OCI-LY3 (cell line): Measurements from ENCODE around the gene SERAC1.

ENCODE experiments used
- H2AFZ ChIP-seq: fragments of 200-600, 300-600 bp; shearing (Covaris generic); 2 replicates; pipeline ENCODE4 v1.6.0; 2014; ENCODE audit warnings: antibody characterized with exemption, low read depth, low read length
- H3K27ac ChIP-seq: fragments of 200-600, 300-600 bp; sonication (generic); 2 replicates; pipeline ENCODE4 v1.5.1; 2014; ENCODE audit warnings: mild to moderate bottlenecking, low read length, moderate library complexity, mixed read lengths
- H3K27me3 ChIP-seq: fragments of 200-600, 300-600 bp; sonication (generic); 2 replicates; pipeline ENCODE4 v1.6.1; 2014; ENCODE audit warnings: low read depth, low read length, mixed read lengths
- H3K36me3 ChIP-seq: fragments of 200-600, 300-600 bp; sonication (generic); replicated peaks from 2 replicates; pipeline ENCODE3; 2014; ENCODE audit warnings: low read depth, low read length, mixed read lengths
- H3K4me1 ChIP-seq: fragments of 300-600, 200-600 bp; sonication (generic); 2 replicates; pipeline ENCODE4 v1.6.1; 2014; ENCODE audit warnings: low read length, mixed read lengths
- H3K4me2 ChIP-seq: fragments of 200-600, 300-600 bp; sonication (generic); 2 replicates; pipeline ENCODE4 v1.6.1; 2014; ENCODE audit warnings: low read length, mixed read lengths
- H3K4me3 ChIP-seq: fragments of 300-600, 200-600 bp; sonication (generic); 2 replicates; pipeline ENCODE4 v1.5.1; 2014; ENCODE audit warnings: antibody characterized with exemption, mild to moderate bottlenecking, low read length, moderate library complexity
- H3K79me2 ChIP-seq: fragments of 300-600, 200-600 bp; shearing (Covaris generic); 2 replicates; pipeline ENCODE4 v1.6.1; 2014; ENCODE audit warnings: mild to moderate bottlenecking, low read length, mixed read lengths
- H3K9ac ChIP-seq: fragments of 300-600, 200-600 bp; shearing (Covaris generic); 2 replicates; pipeline ENCODE4 v1.6.0; 2014; ENCODE audit warnings: mild to moderate bottlenecking, low read length, moderate library complexity
- H3K9me3 ChIP-seq: fragments of 200-600, 300-600 bp; shearing (Covaris generic); 2 replicates; pipeline ENCODE4 v1.6.1; 2014; ENCODE audit warnings: low read length, mixed read lengths; ENCODE audit not compliant: insufficient read depth
- H4K20me1 ChIP-seq: fragments of 200-600, 300-600 bp; sonication (generic); 2 replicates; pipeline ENCODE4 v1.6.1; 2016; ENCODE audit warnings: low read length, mixed read lengths; ENCODE audit not compliant: insufficient read depth
- EZH2phosphoT487 ChIP-seq: fragments of 200-600 bp; shearing (Covaris generic); IDR thresholded peaks from 2 replicates; pipeline ENCODE4 v1.6.1; 2018; ENCODE audit warnings: antibody characterized with exemption, mixed run types, low read depth
- TF ChIP-seq, protein P1 (sequence below): fragments of 200-600, 300-600 bp; sonication (generic); IDR thresholded peaks from 2 replicates; pipeline ENCODE4 v1.5.1; 2014; ENCODE audit warnings: antibody characterized with exemption, low read length, low read depth

SERAC1 gene

DNA sequence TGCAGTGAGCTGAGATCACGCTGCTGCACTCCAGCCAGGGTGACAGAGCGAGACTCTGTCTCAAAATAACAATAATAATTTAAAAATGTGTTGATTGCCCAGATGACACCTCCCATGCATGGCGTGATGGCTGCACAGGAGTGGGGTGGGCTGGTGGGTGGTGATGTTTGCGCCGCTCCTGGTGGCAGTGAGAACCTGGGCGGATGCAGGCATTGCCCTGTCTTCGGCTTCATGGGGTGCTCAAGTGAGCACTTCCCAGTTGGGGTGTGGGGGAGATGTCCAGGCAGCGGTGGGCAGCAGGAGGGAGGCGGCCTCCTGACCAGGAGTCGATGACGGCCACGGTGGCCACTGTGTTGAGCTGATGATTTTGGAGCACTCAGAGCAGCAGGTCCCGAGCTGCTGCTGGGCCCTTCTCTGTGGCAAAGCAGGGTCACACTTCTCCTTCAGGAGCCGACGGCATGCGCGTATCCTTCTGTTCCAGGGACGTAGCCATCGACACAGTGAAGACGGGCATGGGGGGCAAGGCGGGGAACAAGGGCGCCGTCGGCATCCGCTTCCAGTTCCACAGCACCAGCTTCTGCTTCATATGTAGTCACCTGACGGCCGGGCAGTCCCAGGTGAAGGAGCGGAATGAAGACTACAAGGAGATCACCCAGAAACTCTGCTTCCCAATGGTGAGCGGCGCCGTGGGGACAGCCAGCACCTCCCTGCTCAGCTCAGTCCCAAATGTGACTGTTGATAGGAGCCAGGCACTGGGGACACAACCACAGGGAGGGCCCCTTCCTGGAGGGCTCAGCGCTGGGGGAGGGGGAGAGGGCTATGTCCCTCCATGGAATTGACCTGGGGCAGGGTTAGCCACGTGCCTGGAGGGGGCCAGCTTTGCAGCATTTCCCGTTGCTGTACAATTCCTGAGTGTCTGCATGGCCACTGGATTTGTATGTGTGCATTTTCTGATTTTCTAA, 96.7 kb downstream of the SERAC1 start:
- Histone ChIP-seq H3K4me3 (no peak overlapping the region), H3K4me1 (peaks cover 3% of the 10 kb centered on the region; the same call in 1 of the 2 replicates), H3K9ac (no peak overlapping the region), H2AFZ (no peak overlapping the region), H4K20me1 (no peaks in the 10 kb centered on the region), H3K27me3 (no peaks in the 10 kb centered on the region), H3K4me2 (no peak overlapping the region), H3K27ac (no peak overlapping the region), H3K36me3 (peaks cover 3% of the 10 kb centered on the region), H3K9me3 (no peaks in the 10 kb centered on the region), H3K79me2 (no peaks in the 10 kb centered on the region)
- TF ChIP-seq, protein P1, sequence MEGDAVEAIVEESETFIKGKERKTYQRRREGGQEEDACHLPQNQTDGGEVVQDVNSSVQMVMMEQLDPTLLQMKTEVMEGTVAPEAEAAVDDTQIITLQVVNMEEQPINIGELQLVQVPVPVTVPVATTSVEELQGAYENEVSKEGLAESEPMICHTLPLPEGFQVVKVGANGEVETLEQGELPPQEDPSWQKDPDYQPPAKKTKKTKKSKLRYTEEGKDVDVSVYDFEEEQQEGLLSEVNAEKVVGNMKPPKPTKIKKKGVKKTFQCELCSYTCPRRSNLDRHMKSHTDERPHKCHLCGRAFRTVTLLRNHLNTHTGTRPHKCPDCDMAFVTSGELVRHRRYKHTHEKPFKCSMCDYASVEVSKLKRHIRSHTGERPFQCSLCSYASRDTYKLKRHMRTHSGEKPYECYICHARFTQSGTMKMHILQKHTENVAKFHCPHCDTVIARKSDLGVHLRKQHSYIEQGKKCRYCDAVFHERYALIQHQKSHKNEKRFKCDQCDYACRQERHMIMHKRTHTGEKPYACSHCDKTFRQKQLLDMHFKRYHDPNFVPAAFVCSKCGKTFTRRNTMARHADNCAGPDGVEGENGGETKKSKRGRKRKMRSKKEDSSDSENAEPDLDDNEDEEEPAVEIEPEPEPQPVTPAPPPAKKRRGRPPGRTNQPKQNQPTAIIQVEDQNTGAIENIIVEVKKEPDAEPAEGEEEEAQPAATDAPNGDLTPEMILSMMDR, result no peak

DNA sequence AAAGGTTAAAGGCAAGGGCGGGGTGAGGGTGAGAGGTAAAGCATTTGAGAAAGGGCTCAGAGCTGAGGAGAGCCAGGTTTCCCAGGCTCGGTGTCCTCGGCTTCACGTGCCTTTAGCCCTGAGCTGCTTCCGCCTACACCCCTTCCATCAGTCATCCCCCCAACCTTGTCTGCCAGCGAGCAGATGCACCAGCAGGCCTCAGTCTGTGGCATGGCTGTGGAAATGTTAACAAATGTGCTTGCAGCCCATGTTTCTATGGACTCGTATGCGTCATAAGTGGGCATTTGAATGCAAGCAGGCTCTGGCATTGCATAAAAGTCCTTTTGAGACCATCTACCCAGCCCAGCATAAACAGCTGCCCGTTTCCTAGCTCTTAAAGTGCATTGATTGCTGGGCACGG, 97.5 kb downstream of the SERAC1 start:
- TF ChIP-seq EZH2phosphoT487, result no peak
- TF ChIP-seq, protein P1, result no peak

DNA sequence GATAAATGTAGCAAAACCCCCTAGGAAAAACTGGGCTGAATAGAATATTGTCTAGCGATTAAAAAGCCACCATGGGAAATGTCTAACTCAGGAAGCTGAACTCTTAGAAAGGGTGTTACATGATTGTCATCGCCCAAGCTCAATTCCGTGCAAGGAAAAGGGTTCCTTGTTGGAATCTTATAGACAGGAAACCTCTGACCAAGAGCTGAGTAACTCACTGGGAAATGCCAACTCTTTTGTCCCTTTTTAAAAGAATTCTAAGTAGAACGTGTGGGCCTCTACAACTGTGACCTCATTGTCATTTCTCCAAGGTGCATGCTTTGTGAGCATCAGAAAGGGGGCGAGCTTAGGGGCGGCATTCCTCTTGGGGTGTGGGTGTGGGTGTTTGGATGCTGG, 98.3 kb downstream of the SERAC1 start:
- no peaks in the 10 kb centered on the region for H3K79me2 ChIP-seq
- H3K9me3 ChIP-seq, result no peaks in the 10 kb centered on the region
- no peaks in the 10 kb centered on the region for H4K20me1 ChIP-seq
- H2AFZ ChIP-seq, result no peak overlapping the region
- H3K27ac ChIP-seq, result no peak overlapping the region
- no peaks in the 10 kb centered on the region for H3K27me3 ChIP-seq
- peaks cover 3% of the 10 kb centered on the region for H3K36me3 ChIP-seq
- H3K4me3 ChIP-seq, result no peak overlapping the region
- no peak overlapping the region for H3K4me2 ChIP-seq
- no peak overlapping the region for H3K9ac ChIP-seq
- TF ChIP-seq, protein P1, result no peak
- TF ChIP-seq EZH2phosphoT487, result no peak
- peaks cover 3% of the 10 kb centered on the region; the same call in 1 of the 2 replicates for H3K4me1 ChIP-seq

More for the DNA sequence above, 97.5 kb downstream of the SERAC1 start:
- no peak overlapping the region for H2AFZ ChIP-seq
- no peaks in the 10 kb centered on the region for H3K27me3 ChIP-seq
- no peaks in the 10 kb centered on the region for H4K20me1 ChIP-seq
- H3K36me3 ChIP-seq, result peaks cover 3% of the 10 kb centered on the region
- no peak overlapping the region for H3K27ac ChIP-seq
- H3K4me1 ChIP-seq, result peaks cover 3% of the 10 kb centered on the region; the same call in 1 of the 2 replicates
- no peaks in the 10 kb centered on the region for H3K79me2 ChIP-seq
- H3K9me3 ChIP-seq, result no peaks in the 10 kb centered on the region
- no peak overlapping the region for H3K4me2 ChIP-seq
- H3K4me3 ChIP-seq, result no peak overlapping the region
- H3K9ac ChIP-seq, result no peak overlapping the region

DNA sequence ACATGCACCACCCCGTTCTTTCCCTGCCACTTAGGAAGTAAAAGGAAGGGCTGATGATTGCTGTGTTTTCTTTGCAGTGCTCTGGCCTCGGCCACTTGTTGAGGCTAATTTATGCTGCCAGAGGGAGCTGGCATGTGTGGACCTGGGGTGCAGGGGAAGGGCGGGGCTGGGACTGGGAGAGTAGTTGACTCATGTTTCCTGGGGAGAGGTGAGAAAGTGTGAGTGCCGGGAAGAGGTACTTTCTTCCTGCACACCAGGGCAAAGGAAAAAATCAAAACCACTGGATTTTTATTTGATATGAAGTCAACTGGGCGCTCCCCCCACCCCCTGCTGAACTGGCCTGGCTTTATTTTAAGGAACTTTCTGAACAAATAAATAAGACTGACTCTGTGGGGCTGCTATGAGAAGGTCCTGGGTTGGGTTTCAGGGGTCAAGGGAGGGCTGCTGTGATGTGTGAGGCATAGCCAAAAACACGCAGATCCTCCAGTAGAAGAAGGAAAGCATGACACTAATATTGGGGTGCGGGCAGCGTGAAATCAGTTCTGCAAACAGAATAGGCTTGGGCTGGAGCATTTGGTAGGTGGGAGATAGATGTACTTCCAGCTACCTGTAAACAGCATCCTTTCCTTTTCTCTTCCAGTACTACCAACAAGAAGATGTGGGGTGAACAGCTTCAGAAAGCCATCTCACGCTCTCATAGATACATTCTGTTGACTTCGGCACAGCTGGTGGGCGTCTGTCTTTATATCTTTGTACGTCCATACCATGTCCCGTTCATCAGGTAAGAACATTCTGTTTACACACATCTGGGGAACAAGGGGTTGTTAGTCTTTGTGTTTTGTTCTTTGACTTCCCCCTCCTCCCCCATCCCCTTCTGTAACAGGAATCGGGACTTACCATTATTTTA, 98.9 kb downstream of the SERAC1 start:
- no peak overlapping the region for H3K27ac ChIP-seq
- H3K79me2 ChIP-seq, result no peaks in the 10 kb centered on the region
- no peaks in the 10 kb centered on the region for H4K20me1 ChIP-seq
- H3K4me3 ChIP-seq, result no peak overlapping the region
- H3K9ac ChIP-seq, result no peak overlapping the region
- peaks cover 3% of the 10 kb centered on the region for H3K36me3 ChIP-seq
- no peaks in the 10 kb centered on the region for H3K27me3 ChIP-seq
- H3K4me2 ChIP-seq, result no peak overlapping the region
- H3K9me3 ChIP-seq, result no peaks in the 10 kb centered on the region
- no peak for TF ChIP-seq EZH2phosphoT487
- TF ChIP-seq, protein P1, result no peak
- H2AFZ ChIP-seq, result no peak overlapping the region
- peaks cover 3% of the 10 kb centered on the region; the same call in 1 of the 2 replicates for H3K4me1 ChIP-seq
